Body of pancreas (tissue), 4 donors: ENCODE measurements around the gene LDLRAD3. TPM values are rescaled to one million over a fixed set of nuclear protein-coding genes. Genes with fewer than 3 reads are reported as not detected.

ENCODE experiments used
- ATAC-seq: fragments of 150-250 bp; one replicate; pipeline ENCODE4 v1.9.1; 2016
- DNase-seq, 4 donors: peaks; one replicate each; pipeline ENCODE4 v3.0.0-alpha.2; 2019
- H3K27ac ChIP-seq, 4 donors: fragments of 200-600 bp; sonication (generic); 1 replicate in 3 of 4; 2 replicates in 1 of 4; pipeline versions ENCODE4 v1.5.1 to v1.6.1; 2016 to 2019; ENCODE audit warnings: mild to moderate bottlenecking in 1 of 4, mixed read lengths in 1 of 4, moderate library complexity in 1 of 4
- H3K27me3 ChIP-seq, 2 donors: fragments of 200-600 bp; sonication (generic); one replicate each; pipeline ENCODE4 v1.6.0; 2016; ENCODE audit warnings: mild to moderate bottlenecking in 1 of 2
- H3K36me3 ChIP-seq, 2 donors: fragments of 200-600 bp; sonication (generic); replicated peaks in 1 of 2; 2 replicates each; pipeline ENCODE4 v1.5.1; 2016; ENCODE audit warnings: low read depth in 2 of 2; ENCODE audit not compliant: insufficient read depth in 1 of 2
- H3K4me1 ChIP-seq: fragments of 200-600 bp; sonication (generic); one replicate; pipeline ENCODE4 v1.6.0; 2016
- H3K4me3 ChIP-seq, 2 donors: fragments of 200-600 bp; sonication (generic); 1 replicate in 1 of 2; 2 replicates in 1 of 2; pipeline ENCODE4 v1.5.1; 2016 to 2019
- H3K9me3 ChIP-seq, 3 donors: fragments of 200-600 bp; sonication (generic); 1 replicate in 2 of 3; 2 replicates in 1 of 3; pipeline ENCODE4 v1.5.1; 2016
- POLR2A ChIP-seq, 3 donors: fragments of 450-650 bp; IDR thresholded peaks; one replicate each; pipeline ENCODE4 v1.6.1; 2016; ENCODE audit warnings: antibody characterized with exemption in 3 of 3, mild to moderate bottlenecking in 2 of 3
- WGBS, 2 donors: methylation state at CpG; one replicate each; pipeline ENCODE4 v1.1.5; 2017; 5-methylcytosine and 5-hydroxymethylcytosine counted together
- intact Hi-C: fragments of 100-400 bp; cut with DNase I; formaldehyde crosslinking; loops from one replicate; pipeline ENCODE4 v1.15.1; 2023
- total RNA-seq, 2 donors: library from RNA; depleted of rRNA; stranded (reverse); fragments of >200 nt; gene quantifications; one replicate each; pipeline ENCODE4 v1.1.0, GENCODE V29; 2016
- TF ChIP-seq, protein P1 (sequence below), 7 experiments: fragments of 450-650 bp in 4 of 7; fragments of 200-600 bp in 3 of 7; sonication (generic) in 3 of 7; IDR thresholded peaks; one replicate each; pipeline ENCODE4 v1.5.1; 2016 to 2019; ENCODE audit warnings: antibody characterized with exemption in 7 of 7

Gene LDLRAD3, protein sequence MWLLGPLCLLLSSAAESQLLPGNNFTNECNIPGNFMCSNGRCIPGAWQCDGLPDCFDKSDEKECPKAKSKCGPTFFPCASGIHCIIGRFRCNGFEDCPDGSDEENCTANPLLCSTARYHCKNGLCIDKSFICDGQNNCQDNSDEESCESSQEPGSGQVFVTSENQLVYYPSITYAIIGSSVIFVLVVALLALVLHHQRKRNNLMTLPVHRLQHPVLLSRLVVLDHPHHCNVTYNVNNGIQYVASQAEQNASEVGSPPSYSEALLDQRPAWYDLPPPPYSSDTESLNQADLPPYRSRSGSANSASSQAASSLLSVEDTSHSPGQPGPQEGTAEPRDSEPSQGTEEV
- total RNA-seq: 1 to 10 TPM; 5.7 to 7.9 TPM

DNA sequence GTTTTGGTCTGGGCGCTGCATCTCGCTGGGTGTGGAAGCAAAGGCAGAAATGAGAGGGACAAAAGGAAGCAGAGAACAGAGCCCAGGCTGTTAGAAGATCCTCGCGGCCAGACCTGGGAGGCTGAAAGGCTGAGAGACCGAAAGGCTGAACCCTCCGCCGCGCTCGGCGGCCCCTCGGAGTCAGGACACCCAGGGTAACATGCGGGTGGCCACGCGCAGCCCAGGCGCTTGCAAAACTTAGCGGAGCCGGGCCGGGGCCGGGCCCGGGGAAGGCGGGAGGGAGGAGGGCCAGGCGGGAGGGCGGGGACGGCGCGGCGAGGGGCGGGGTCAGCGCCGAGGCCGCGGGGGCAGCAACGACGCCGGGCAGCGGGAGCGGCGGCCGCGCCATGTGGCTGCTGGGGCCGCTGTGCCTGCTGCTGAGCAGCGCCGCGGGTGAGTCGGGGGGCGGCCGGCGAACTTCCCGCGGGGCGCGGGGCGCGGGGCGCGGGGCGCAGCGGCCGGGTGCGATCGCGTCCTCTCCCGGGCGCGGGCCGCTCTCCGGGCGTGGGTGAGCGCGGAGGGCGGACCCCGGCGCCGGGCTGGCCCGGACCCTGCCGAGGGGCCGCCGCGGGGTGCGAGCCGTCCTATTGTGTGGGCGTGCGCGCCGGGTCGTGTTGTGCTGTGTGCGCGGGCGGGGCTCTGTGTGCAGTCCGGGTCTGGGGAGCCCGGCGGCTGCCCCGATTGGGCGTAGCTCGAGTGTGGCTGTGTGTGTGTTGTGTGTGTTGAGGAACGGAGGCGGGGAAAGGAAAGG is at the start of gene LDLRAD3:
TSS of gene LDLRAD3 (plus strand) at position 350 of the 790 bp plus-strand sequence. CDS start at position 387, 37 bp downstream.
- no peaks in the 10 kb centered on the region for H3K27me3 ChIP-seq
- H3K36me3 ChIP-seq: no peaks in the 10 kb centered on the region
- peaks cover 21% of the 10 kb centered on the region for H3K4me1 ChIP-seq
- DNase-seq (peak; percentile 76 to 81 (median 80)), ATAC-seq (peak; percentile 96)
- WGBS, 2 donors: 0 to 1% methylated on average over 7 to 83 of the region's 97 CpGs
- H3K4me3 ChIP-seq: peak within 1 kb of the TSS; percentile 27 to 48
- no peaks in the 10 kb centered on the region for H3K9me3 ChIP-seq
- peak within 1 kb of the TSS in 3 of 4 donors; percentile 8 to 75 (median 62) for H3K27ac ChIP-seq
- intact Hi-C loops: no loop called here
- TF ChIP-seq, protein P1, sequence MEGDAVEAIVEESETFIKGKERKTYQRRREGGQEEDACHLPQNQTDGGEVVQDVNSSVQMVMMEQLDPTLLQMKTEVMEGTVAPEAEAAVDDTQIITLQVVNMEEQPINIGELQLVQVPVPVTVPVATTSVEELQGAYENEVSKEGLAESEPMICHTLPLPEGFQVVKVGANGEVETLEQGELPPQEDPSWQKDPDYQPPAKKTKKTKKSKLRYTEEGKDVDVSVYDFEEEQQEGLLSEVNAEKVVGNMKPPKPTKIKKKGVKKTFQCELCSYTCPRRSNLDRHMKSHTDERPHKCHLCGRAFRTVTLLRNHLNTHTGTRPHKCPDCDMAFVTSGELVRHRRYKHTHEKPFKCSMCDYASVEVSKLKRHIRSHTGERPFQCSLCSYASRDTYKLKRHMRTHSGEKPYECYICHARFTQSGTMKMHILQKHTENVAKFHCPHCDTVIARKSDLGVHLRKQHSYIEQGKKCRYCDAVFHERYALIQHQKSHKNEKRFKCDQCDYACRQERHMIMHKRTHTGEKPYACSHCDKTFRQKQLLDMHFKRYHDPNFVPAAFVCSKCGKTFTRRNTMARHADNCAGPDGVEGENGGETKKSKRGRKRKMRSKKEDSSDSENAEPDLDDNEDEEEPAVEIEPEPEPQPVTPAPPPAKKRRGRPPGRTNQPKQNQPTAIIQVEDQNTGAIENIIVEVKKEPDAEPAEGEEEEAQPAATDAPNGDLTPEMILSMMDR (IDR thresholded peaks at IDR 0.05): no peak
- TF ChIP-seq POLR2A (IDR thresholded peaks at IDR 0.05): peak in 2 of 3 donors; percentile 38 to 40

DNA sequence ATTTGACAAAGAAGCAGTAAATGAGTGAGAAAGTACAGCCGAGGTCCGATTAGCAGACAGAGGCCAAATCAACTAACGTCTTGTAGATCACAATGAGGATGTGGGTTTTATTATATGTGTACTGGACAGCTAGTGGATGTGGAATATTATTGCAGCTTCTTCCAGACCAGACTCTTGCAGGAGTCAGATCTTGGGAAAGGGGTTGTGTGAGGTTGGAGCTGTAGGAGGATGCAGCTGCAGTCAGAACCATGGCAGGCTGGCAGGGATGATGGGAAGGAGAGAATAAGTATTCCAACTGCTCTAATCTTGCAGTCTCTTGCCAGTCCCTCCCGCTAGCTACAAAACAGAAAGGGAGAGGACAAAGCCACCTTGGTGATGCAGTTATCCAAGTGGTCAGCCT is 46.8 kb upstream of the LDLRAD3 start:
- Histone ChIP-seq H3K4me1 (peaks cover 7% of the 10 kb centered on the region), H3K36me3 (no peaks in the 10 kb centered on the region), H3K9me3 (no peaks in the 10 kb centered on the region), H3K27ac (no peak overlapping the region), H3K4me3 (no peak overlapping the region), H3K27me3 (no peaks in the 10 kb centered on the region)
- DNase-seq: no peak
- ATAC-seq: no peak
- 76 to 81% methylated on average over 4 of the region's 4 CpGs for WGBS, 2 donors
- intact Hi-C loops: no loop called here
- TF ChIP-seq, protein P1 (IDR thresholded peaks at IDR 0.05): no peak
- TF ChIP-seq POLR2A (IDR thresholded peaks at IDR 0.05): no peak

DNA sequence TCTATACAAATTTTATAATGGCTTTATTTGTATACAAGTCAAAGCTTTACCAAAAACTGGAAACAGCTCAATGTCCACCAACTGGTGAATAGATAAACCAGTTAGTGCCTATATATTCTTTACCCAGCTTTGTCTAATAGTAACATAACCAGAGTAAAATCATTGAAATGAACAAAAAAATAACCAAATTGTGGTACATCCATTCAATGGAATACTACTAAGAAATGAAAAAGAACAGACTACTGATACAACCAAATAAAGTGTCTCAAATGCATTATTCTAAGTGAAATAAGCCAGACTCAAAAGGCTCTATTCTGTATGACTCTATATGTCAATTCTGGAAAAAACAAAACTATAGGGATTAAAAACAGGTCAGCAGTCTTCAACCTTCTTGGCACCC is 40.9 kb upstream of the LDLRAD3 start:
- no peak overlapping the region for H3K27ac ChIP-seq
- intact Hi-C loops: no loop called here

DNA sequence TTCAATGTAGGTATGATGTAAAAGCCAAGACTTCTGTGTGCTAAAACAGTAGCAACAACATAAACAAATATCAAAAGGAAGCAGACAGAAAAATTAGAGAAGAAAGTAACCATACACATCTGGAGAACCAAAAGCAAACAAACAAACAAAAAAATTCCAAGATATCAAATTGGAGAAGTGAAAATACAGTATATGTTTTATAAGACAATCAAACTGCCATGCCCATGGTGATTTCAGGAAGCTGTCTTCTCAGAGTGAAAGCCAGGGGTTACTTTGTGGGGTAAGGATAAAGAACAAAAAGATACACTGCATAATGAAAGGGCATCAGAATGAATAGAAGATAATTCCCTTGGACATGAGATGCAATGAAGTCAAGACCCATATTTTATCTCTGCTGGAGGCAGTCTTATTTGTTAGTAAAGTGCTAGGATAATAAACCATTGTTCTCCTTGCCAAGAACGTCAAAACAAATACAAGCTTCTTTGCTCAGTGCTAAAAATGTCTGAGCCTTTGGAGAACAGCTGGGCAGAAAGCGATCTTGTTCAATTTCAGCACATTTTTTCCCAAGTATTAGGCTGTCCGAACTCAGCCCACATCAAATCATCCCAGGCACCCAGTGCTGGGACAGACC is 38.1 kb upstream of the LDLRAD3 start:
- Histone ChIP-seq H3K4me1 (peaks cover 18% of the 10 kb centered on the region), H3K4me3 (no peak overlapping the region), H3K36me3 (no peaks in the 10 kb centered on the region), H3K9me3 (no peaks in the 10 kb centered on the region), H3K27me3 (no peaks in the 10 kb centered on the region), H3K27ac (no peak overlapping the region)
- ATAC-seq: no peak
- 8 to 25% methylated on average over 3 of the region's 3 CpGs for WGBS, 2 donors
- TF ChIP-seq POLR2A (IDR thresholded peaks at IDR 0.05): no peak
- TF ChIP-seq, protein P1 (IDR thresholded peaks at IDR 0.05): no peak
- intact Hi-C loops: no loop called here
- DNase-seq: no peak

More for the DNA sequence above, 40.9 kb upstream of the LDLRAD3 start:
- Histone ChIP-seq H3K36me3 (no peaks in the 10 kb centered on the region), H3K27me3 (no peaks in the 10 kb centered on the region), H3K4me1 (peaks cover 4% of the 10 kb centered on the region), H3K9me3 (no peaks in the 10 kb centered on the region), H3K4me3 (no peak overlapping the region)
- DNase-seq: no peak
- TF ChIP-seq, protein P1 (IDR thresholded peaks at IDR 0.05): no peak
- no peak for TF ChIP-seq POLR2A (IDR thresholded peaks at IDR 0.05)
- ATAC-seq: no peak
